Measurements from ENCODE around the gene FBXO31. TPM values are rescaled to one million over a fixed set of nuclear protein-coding genes. Genes with fewer than 3 reads are reported as not detected.

Gene FBXO31
- total RNA-seq, 1 donor from 2014 or later: 34.7 TPM

DNA sequence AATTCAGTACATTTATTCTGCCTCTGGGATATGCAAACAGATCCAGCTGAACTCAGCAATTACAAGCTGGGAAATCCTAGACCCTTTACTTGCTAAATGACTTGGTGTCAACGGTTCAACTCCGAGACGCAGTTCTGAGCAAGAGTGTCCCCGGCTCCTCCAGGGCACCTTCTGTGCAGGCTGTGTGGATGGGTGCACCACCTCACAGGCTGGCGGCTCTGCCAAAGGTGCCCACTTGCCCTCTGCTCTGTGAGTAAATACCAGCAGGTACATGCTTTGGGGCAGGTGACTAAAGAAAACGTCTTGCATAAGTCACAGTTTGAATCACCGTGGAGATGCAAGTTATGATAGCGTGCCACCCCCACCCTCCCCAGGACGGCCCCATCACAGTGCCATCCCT, 31.9 kb upstream of the FBXO31 start:
- H3K27ac Mint-ChIP-seq (ENCODE audit: unreplicated experiment): no peak overlapping the region
- H3K9me3 Mint-ChIP-seq (ENCODE audit: unreplicated experiment): no peaks in the 10 kb centered on the region
- TF ChIP-seq, protein P1, sequence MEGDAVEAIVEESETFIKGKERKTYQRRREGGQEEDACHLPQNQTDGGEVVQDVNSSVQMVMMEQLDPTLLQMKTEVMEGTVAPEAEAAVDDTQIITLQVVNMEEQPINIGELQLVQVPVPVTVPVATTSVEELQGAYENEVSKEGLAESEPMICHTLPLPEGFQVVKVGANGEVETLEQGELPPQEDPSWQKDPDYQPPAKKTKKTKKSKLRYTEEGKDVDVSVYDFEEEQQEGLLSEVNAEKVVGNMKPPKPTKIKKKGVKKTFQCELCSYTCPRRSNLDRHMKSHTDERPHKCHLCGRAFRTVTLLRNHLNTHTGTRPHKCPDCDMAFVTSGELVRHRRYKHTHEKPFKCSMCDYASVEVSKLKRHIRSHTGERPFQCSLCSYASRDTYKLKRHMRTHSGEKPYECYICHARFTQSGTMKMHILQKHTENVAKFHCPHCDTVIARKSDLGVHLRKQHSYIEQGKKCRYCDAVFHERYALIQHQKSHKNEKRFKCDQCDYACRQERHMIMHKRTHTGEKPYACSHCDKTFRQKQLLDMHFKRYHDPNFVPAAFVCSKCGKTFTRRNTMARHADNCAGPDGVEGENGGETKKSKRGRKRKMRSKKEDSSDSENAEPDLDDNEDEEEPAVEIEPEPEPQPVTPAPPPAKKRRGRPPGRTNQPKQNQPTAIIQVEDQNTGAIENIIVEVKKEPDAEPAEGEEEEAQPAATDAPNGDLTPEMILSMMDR (IDR thresholded peaks at IDR 0.05): no peak
- no peaks in the 10 kb centered on the region for H3K27me3 Mint-ChIP-seq (ENCODE audit: unreplicated experiment)
- peaks cover 49% of the 10 kb centered on the region for H3K36me3 Mint-ChIP-seq (ENCODE audit: unreplicated experiment)
- no peak overlapping the region for H3K4me3 Mint-ChIP-seq (ENCODE audit: unreplicated experiment)
- no peaks in the 10 kb centered on the region for H3K4me1 Mint-ChIP-seq (ENCODE audit: unreplicated experiment)
- DNase-seq (ENCODE audit: extremely low spot score, unreplicated experiment): no peak

DNA sequence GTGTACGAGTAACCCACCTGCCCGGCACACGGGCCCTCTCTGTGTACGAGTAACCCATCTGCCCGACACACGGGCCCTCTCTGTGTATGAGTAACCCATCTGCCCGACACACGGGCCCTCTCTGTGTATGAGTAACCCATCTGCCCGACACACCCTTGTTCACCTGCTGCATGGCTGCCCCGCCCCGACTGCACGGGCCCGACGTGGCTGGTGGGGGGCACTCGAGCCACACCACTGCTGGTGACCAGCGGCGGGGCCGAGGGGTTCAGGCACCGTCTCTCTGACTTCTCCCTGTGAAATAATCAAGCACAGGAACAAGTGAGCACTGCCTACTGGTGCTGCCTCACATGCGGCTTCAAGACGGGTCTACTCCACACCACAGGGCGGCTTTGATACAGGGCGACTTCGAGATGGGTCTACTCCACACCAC, 30.7 kb upstream of the FBXO31 start:
- DNase-seq (ENCODE audit: extremely low spot score, unreplicated experiment): no peak
- Mint-ChIP-seq H3K27ac (ENCODE audit: unreplicated experiment) (no peak overlapping the region), H3K9me3 (ENCODE audit: unreplicated experiment) (no peaks in the 10 kb centered on the region), H3K36me3 (ENCODE audit: unreplicated experiment) (peaks cover 51% of the 10 kb centered on the region), H3K4me3 (ENCODE audit: unreplicated experiment) (no peak overlapping the region), H3K27me3 (ENCODE audit: unreplicated experiment) (no peaks in the 10 kb centered on the region), H3K4me1 (ENCODE audit: unreplicated experiment) (no peaks in the 10 kb centered on the region)
- TF ChIP-seq, protein P1 (IDR thresholded peaks at IDR 0.05): no peak

DNA sequence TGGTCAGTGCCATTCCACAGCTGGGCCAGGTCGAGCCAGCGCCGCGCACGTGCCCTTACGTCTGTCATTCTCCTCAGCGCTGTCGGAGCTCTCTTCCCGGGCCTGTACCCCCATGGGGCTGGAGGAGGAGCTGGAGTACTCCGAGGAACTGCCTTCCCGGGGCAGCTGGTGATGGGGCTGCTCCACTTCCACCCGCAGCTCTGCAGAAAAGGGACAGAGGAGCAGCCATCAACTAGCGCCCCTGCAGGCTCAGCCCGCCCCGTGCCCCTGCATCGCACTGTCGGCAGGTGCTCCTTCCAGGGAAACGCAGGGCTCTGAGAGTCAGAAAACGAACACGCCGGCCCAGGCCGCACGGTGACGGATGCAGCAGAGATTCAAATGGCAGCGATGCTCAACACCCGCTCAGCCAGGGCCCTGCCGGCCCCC, 29.4 kb upstream of the FBXO31 start:
- Mint-ChIP-seq H3K36me3 (ENCODE audit: unreplicated experiment) (peaks cover 49% of the 10 kb centered on the region), H3K4me3 (ENCODE audit: unreplicated experiment) (no peak overlapping the region), H3K27ac (ENCODE audit: unreplicated experiment) (no peak overlapping the region), H3K27me3 (ENCODE audit: unreplicated experiment) (no peaks in the 10 kb centered on the region), H3K9me3 (ENCODE audit: unreplicated experiment) (no peaks in the 10 kb centered on the region), H3K4me1 (ENCODE audit: unreplicated experiment) (peaks cover 4% of the 10 kb centered on the region)
- no peak for DNase-seq (ENCODE audit: extremely low spot score, unreplicated experiment)
- TF ChIP-seq, protein P1 (IDR thresholded peaks at IDR 0.05): no peak

DNA sequence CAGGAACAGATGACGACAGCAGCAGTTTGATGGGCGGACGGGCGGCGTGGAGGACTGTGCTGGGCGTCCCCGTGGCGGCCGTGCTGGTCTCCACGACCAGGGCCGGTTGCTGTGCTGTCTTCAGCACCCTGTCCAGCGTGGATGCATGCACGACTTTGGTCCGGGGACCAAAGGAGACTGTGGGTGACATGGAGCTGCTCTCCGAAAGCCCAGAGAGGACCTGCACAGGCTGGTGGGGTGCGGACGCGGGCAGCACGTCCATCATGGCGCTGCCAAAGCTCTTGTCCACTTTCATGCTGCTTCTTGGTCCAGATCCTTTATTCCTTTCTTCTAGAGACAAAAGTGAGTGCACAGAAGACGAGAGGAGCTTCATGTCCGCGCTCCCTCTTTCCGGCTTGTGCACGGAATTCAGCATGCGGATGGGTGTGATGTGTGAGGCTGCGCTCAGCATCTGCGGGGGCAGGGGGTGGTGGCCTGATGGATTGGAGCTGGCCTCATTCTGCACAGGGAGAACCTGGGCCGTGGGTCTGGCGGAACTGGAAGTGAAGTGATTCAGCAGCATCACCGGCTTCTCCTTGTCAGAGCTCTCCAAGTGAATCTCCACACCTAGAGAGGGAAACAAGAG, 28.9 kb upstream of the FBXO31 start:
- DNase-seq (ENCODE audit: extremely low spot score, unreplicated experiment): no peak
- Mint-ChIP-seq H3K27me3 (ENCODE audit: unreplicated experiment) (no peaks in the 10 kb centered on the region), H3K9me3 (ENCODE audit: unreplicated experiment) (no peaks in the 10 kb centered on the region), H3K27ac (ENCODE audit: unreplicated experiment) (no peak overlapping the region), H3K4me1 (ENCODE audit: unreplicated experiment) (peaks cover 4% of the 10 kb centered on the region), H3K4me3 (ENCODE audit: unreplicated experiment) (no peak overlapping the region), H3K36me3 (ENCODE audit: unreplicated experiment) (peaks cover 49% of the 10 kb centered on the region)
- TF ChIP-seq, protein P1 (IDR thresholded peaks at IDR 0.05): no peak

DNA sequence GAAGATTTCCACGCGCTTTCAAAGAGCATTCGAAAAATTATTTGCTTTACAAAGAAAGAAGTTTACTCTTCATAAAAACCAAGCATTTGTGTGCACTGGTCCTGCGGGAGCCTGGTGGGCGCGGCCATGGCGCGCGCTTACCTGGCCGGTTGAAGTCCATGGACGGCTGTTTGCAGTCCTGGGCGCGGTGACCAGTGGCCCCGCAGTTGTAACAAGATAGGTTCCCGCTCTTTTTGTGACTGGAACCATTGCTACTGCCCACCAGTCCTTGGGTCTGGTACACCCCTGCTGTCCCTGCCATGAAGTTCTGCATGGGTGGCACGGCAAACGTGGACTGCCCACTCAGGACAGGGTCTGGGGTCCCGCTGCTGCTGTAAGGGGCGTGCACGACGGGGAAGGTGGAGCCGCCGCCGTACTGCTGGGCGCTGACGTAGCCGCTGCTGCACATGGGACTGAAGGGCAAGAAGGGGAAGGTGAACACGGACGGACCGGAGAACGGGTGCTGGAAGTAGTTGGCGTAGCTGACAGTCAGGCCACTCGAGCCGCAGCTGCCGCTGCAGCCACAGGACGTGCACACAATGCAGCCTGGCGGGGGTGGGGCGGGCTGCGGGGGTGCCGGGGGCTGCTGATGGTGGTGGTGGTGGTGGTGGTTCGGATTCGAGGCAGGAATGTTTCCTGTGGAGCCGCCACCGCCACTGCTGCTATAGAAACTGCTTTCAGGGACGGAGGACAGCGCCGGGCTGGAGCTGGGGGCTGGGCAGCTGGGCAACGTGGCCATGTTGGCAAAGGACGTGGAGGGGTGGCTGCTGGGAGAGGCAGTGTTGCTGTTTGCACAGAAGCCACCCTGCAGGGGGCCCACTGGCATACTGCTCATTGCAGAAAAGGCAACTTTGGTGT, 28.0 kb upstream of the FBXO31 start:
- Mint-ChIP-seq H3K27ac (ENCODE audit: unreplicated experiment) (no peak overlapping the region), H3K9me3 (ENCODE audit: unreplicated experiment) (no peaks in the 10 kb centered on the region), H3K27me3 (ENCODE audit: unreplicated experiment) (no peaks in the 10 kb centered on the region), H3K4me1 (ENCODE audit: unreplicated experiment) (peaks cover 4% of the 10 kb centered on the region), H3K36me3 (ENCODE audit: unreplicated experiment) (peaks cover 51% of the 10 kb centered on the region), H3K4me3 (ENCODE audit: unreplicated experiment) (no peak overlapping the region)
- DNase-seq (ENCODE audit: extremely low spot score, unreplicated experiment): no peak
- TF ChIP-seq, protein P1 (IDR thresholded peaks at IDR 0.05): no peak

All from osteocyte (in vitro differentiated cells).